ENCODE measurements around the gene CALHM6.

DNA sequence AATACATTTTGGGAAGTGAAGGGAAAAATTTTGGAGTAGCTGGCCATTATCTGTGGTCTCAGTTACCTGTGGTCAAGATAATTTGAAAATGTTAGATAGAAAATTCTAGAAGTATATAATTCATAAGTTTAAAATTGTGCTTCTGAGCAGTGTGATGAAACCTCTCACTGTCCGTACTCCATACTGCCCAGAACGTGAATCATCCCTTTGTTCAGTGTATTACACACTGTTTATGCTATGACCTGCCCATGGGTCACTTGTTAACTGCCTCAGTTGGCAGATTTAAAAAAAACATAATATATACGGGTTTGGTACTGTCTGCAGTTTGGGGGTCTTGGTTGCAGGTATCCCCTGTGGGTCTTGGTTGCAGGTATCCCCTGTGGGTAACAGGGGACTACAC lies 46.1 kb downstream of the CALHM6 start:
- TF ChIP-seq, protein P1, sequence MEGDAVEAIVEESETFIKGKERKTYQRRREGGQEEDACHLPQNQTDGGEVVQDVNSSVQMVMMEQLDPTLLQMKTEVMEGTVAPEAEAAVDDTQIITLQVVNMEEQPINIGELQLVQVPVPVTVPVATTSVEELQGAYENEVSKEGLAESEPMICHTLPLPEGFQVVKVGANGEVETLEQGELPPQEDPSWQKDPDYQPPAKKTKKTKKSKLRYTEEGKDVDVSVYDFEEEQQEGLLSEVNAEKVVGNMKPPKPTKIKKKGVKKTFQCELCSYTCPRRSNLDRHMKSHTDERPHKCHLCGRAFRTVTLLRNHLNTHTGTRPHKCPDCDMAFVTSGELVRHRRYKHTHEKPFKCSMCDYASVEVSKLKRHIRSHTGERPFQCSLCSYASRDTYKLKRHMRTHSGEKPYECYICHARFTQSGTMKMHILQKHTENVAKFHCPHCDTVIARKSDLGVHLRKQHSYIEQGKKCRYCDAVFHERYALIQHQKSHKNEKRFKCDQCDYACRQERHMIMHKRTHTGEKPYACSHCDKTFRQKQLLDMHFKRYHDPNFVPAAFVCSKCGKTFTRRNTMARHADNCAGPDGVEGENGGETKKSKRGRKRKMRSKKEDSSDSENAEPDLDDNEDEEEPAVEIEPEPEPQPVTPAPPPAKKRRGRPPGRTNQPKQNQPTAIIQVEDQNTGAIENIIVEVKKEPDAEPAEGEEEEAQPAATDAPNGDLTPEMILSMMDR (IDR thresholded peaks at IDR 0.05; ENCODE audit: insufficient read depth, low read depth, low read length): no peak
- TF ChIP-seq EZH2 (IDR thresholded peaks at IDR 0.05; ENCODE audit: insufficient read depth, low read length): no peak
